Testis (tissue), 3 donors: ENCODE data around the gene C2CD4C. TPM values are rescaled to one million over a fixed set of nuclear protein-coding genes. Genes with fewer than 3 reads are reported as not detected.
"Not testable (repeated sequence)": the region's sequence is repeated elsewhere in the genome, so short reads cannot be mapped to it uniquely, and the experiment has no call there.

Experiments used
- DNase-seq: peaks from one replicate; pipeline ENCODE4 v3.0.0-alpha.2; 2019
- H3K27ac ChIP-seq, 2 donors: fragments of 200-600 bp; sonication (generic); one replicate each; pipeline ENCODE4 v1.5.1; 2019
- H3K27me3 ChIP-seq: fragments of 200-600 bp; sonication (generic); one replicate; pipeline ENCODE4 v1.5.1; 2019
- H3K36me3 ChIP-seq: fragments of 200-600 bp; sonication (generic); one replicate; pipeline ENCODE4 v1.5.1; 2017; ENCODE audit warnings: low read depth; ENCODE audit errors: missing control alignments
- H3K4me1 ChIP-seq: fragments of 200-600 bp; sonication (generic); one replicate; pipeline ENCODE4 v1.5.1; 2019
- H3K4me3 ChIP-seq, 2 donors: fragments of 200-600 bp; sonication (generic); one replicate each; pipeline ENCODE4 v1.5.1; 2017 to 2019
- H3K9me3 ChIP-seq: fragments of 200-600 bp; sonication (generic); one replicate; pipeline ENCODE4 v1.5.1; 2017
- POLR2A ChIP-seq: fragments of 450-650 bp; IDR thresholded peaks from one replicate; pipeline ENCODE4 v1.6.1; 2017; ENCODE audit warnings: antibody characterized with exemption, mild to moderate bottlenecking, moderate library complexity
- WGBS, 2 donors: methylation state at CpG; one replicate each; pipeline ENCODE4 v1.1.5; 2018; 5-methylcytosine and 5-hydroxymethylcytosine counted together
- intact Hi-C: fragments of 100-400 bp; cut with DNase I; formaldehyde crosslinking; loops from one replicate; pipeline ENCODE4 v1.15.1; 2023; ENCODE audit warnings: low total_unique reads
- polyA plus RNA-seq: library from polyadenylated mRNA; stranded (reverse); fragments of 350-450 nt; fragmentation: Illumina TruSeq; extraction: RNeasy Lipid Tissue Mini Kit (QIAGEN cat#74804); gene quantifications from one replicate; pipeline ENCODE4 v1.2.3, GENCODE V29; 2014; ENCODE audit warnings: low read depth, low replicate concordance; ENCODE audit not compliant: insufficient read depth
- small RNA-seq, 2 donors: library from RNA; depleted of rRNA; stranded (forward); fragments of <200 nt; gene quantifications; one replicate each; pipeline ENCODE3, GENCODE V24; 2016
- total RNA-seq, 2 donors: library from RNA; depleted of rRNA; stranded (reverse); fragments of >200 nt; gene quantifications; one replicate each; pipeline ENCODE4 v1.2.3, GENCODE V29; 2016
- TF ChIP-seq, protein P1 (sequence below), 3 experiments: fragments of 450-650 bp in 2 of 3; fragments of 200-600 bp in 1 of 3; sonication (generic) in 1 of 3; IDR thresholded peaks; one replicate each; pipeline ENCODE4 v1.5.1; 2016 to 2019; ENCODE audit warnings: antibody characterized with exemption in 3 of 3, mild to moderate bottlenecking in 2 of 3, moderate library complexity in 1 of 3

C2CD4C gene
- total and polyA plus RNA-seq, 3 donors from 2014 or later: 0.88 to 5.4 (median 5.3) TPM

DNA sequence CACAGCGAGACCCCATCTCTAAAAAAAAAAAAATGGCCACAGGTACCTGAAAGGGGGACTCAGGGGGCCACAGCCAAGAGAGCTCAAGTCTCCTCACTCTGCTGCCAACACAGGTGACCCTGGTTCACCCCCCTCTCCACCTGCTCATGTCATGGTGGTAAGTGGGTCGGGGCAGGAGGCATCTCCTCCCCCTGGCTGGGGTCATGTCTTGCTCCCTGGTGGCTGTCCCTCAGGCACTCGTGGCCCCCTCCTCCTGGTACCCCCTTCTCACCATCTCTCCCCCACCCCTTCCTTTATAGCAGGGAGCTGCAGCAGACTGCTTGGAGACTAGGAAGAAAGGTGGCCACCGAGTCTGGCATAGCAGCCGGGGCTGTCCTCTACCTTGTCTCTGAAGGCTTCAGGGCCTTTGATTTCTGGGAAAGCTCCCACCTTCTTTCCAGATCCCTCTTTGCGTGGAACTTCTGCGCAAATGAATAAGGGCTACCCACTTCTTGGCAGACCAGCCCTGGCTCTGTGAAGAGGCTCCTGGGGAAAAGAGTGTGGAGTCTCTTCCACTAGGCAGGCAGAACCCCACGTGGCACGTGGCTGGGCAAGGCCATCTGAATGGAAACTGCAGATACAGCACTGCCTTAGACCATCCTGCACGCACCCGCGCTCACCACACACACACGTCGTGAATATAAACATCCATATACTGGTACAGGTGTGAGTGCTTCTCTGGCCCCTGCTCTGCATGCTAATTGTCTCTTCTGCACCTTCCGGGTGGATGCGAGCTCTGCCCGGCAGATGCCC, 44.3 kb downstream of the C2CD4C start:
- H3K9me3 ChIP-seq: no peaks in the 10 kb centered on the region
- no peak for DNase-seq
- TF ChIP-seq, protein P1, sequence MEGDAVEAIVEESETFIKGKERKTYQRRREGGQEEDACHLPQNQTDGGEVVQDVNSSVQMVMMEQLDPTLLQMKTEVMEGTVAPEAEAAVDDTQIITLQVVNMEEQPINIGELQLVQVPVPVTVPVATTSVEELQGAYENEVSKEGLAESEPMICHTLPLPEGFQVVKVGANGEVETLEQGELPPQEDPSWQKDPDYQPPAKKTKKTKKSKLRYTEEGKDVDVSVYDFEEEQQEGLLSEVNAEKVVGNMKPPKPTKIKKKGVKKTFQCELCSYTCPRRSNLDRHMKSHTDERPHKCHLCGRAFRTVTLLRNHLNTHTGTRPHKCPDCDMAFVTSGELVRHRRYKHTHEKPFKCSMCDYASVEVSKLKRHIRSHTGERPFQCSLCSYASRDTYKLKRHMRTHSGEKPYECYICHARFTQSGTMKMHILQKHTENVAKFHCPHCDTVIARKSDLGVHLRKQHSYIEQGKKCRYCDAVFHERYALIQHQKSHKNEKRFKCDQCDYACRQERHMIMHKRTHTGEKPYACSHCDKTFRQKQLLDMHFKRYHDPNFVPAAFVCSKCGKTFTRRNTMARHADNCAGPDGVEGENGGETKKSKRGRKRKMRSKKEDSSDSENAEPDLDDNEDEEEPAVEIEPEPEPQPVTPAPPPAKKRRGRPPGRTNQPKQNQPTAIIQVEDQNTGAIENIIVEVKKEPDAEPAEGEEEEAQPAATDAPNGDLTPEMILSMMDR (IDR thresholded peaks at IDR 0.05): no peak
- TF ChIP-seq POLR2A: no peak
- H3K4me1 ChIP-seq: no peaks in the 10 kb centered on the region
- H3K27ac ChIP-seq: no peak overlapping the region
- 70 to 78% methylated on average over 17 of the region's 17 CpGs for WGBS, 2 donors
- intact Hi-C loops: no loop called here
- no peaks in the 10 kb centered on the region for H3K27me3 ChIP-seq
- no peaks in the 10 kb centered on the region for H3K36me3 ChIP-seq
- H3K4me3 ChIP-seq: no peak overlapping the region

DNA sequence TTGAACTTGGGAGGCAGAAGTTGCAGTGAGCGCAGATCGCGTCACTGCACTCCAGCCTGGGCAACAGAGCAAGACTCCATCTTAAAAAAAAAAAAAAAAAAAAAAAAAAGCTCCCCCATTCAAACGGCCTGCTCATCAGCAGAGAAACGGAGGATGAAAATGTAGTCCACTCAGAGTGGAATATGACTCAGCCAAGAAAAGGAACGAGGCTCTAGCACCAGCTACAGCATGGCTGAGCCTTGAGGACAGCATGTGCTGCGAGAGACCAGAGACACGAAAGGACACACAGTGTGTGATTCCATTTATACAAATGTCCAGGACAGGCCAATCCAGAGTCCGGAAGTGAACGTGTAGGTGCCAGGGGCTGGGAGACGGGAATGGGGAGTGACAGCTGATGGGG, 46.3 kb downstream of the C2CD4C start:
- Histone ChIP-seq H3K9me3 (no peaks in the 10 kb centered on the region), H3K4me3 (no peak overlapping the region), H3K36me3 (no peaks in the 10 kb centered on the region), H3K27me3 (no peaks in the 10 kb centered on the region), H3K27ac (no peak overlapping the region), H3K4me1 (no peaks in the 10 kb centered on the region)
- TF ChIP-seq, protein P1 (IDR thresholded peaks at IDR 0.05): no peak
- no peak for TF ChIP-seq POLR2A
- intact Hi-C loops: no loop called here
- no peak for DNase-seq
- WGBS, 2 donors: 87 to 89% methylated on average over 11 of the region's 11 CpGs

DNA sequence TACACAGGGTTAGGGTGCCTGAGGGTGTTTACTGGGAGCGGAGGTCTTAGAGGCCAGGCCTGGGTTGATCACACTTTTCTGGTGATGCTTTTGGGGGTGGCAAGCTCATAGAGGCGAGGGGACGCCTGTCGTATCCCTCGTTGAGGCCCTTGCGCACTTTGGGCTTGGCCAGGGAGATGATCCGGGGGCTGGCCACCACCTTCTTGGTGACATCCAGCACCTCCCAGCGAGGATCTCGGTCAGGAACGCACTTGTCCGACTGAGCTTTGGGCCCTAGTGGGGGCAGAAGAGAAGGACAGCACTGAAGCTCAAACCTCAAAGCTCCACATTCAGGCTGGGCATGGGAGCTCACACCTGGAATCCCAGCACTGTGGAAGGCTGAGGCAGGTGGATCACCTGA, 46.8 kb downstream of the C2CD4C start:
- H3K27me3 ChIP-seq: no peaks in the 10 kb centered on the region
- no peak for DNase-seq
- no peak overlapping the region for H3K27ac ChIP-seq
- H3K9me3 ChIP-seq: no peaks in the 10 kb centered on the region
- intact Hi-C loops: no loop called here
- H3K4me1 ChIP-seq: no peaks in the 10 kb centered on the region
- no peak overlapping the region for H3K4me3 ChIP-seq
- no peaks in the 10 kb centered on the region for H3K36me3 ChIP-seq
- TF ChIP-seq POLR2A: no peak
- TF ChIP-seq, protein P1 (IDR thresholded peaks at IDR 0.05): no peak
- 80 to 87% methylated on average over 4 to 11 of the region's 11 CpGs for WGBS, 2 donors

DNA sequence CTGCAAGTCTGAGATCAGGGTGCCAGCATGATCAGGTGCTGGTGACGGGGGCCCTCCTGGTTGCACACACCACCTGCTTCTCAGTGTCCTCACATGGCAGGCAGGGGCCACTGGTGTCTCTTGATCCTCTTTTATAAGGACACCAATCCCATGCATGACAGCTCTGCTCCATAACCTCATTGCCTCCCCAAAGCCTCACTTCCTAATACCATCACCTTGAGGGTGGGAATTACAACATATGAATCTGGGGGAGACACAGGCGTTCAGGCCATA, 49.4 kb downstream of the C2CD4C start:
- Histone ChIP-seq H3K27me3 (no peaks in the 10 kb centered on the region), H3K4me3 (no peak overlapping the region), H3K4me1 (no peaks in the 10 kb centered on the region), H3K36me3 (no peaks in the 10 kb centered on the region), H3K27ac (no peak overlapping the region), H3K9me3 (no peaks in the 10 kb centered on the region)
- DNase-seq: no peak
- WGBS, 2 donors: 82 to 100% methylated on average over 2 of the region's 2 CpGs
- no peak for TF ChIP-seq POLR2A
- TF ChIP-seq, protein P1 (IDR thresholded peaks at IDR 0.05): no peak
- intact Hi-C loops: no loop called here

DNA sequence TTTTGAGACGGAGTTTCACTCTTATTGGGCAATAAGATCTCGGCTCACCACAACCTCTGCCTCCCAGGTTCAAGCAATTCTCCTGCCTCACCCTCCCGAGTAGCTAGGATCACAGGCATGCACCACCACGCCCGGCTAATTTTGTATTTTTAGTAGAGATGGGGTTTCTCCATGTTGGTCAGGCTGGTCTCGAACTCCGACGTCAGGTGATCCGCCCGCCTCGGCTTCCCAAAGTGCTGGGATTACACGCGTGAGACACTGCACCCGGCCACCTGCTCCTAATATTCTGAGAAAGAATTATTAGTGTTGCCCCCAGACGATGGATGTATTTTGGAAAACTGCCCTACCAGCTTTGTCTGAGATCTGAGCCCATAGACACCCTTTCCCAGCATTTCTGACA, 53.4 kb downstream of the C2CD4C start:
- H3K36me3 ChIP-seq, H3K27me3 ChIP-seq, H3K4me3 ChIP-seq, H3K27ac ChIP-seq, H3K9me3 ChIP-seq, DNase-seq, H3K4me1 ChIP-seq, intact Hi-C loops: not testable (repeated sequence)
- 90 to 94% methylated on average over 15 of the region's 15 CpGs for WGBS, 2 donors

Small RNAs within 50 kb of the gene (small RNA-seq; reads per million reads assigned to genes)
- 0 reads per million in 2 donors for gene RNA5SP462

Other genes starting within 250 kb of the C2CD4C start
- gene PLPP2, start 117.7 kb downstream of the C2CD4C start, total RNA-seq: 10 to 100 TPM; 18.1 to 21.4 TPM
- gene PLPP2, start 117.7 kb downstream of the C2CD4C start, polyA plus RNA-seq: 12.0 TPM
- 10 to 100 TPM; 47.6 to 54.6 TPM for gene MIER2, start 64.4 kb downstream of the C2CD4C start, total RNA-seq
- gene MIER2, start 64.4 kb downstream of the C2CD4C start, polyA plus RNA-seq: 64.0 TPM
- 10 to 100 TPM; 57.8 to 67.3 TPM for gene SHC2, start 51.9 kb upstream of the C2CD4C start, total RNA-seq
- gene SHC2, start 51.9 kb upstream of the C2CD4C start, polyA plus RNA-seq: 26.7 TPM
- gene MADCAM1, start 87.3 kb upstream of the C2CD4C start, total RNA-seq: 1 to 10 TPM; 2.2 to 2.3 TPM
- gene MADCAM1, start 87.3 kb upstream of the C2CD4C start, polyA plus RNA-seq: 1.6 TPM
- gene TPGS1, start 98.3 kb upstream of the C2CD4C start, total RNA-seq: 100 to 1,000 TPM in 1 of 2 donors, 10 to 100 TPM in 1; 98.5 to 104 TPM
- gene TPGS1, start 98.3 kb upstream of the C2CD4C start, polyA plus RNA-seq: 5.4 TPM
- gene CDC34, start 122.6 kb upstream of the C2CD4C start, total RNA-seq: 100 to 1,000 TPM; 205 to 249 TPM
- gene CDC34, start 122.6 kb upstream of the C2CD4C start, polyA plus RNA-seq: 149 TPM
- 1 to 10 TPM in 1 of 2 donors, under 1 TPM in 1; 0.31 to 1.4 TPM for gene GZMM, start 134.9 kb upstream of the C2CD4C start, total RNA-seq
- gene GZMM, start 134.9 kb upstream of the C2CD4C start, polyA plus RNA-seq: 2.2 TPM
- gene BSG, start 163.4 kb upstream of the C2CD4C start, total RNA-seq: 1,000 to 10,000 TPM; 1,391 to 1,458 TPM
- 870 TPM for gene BSG, start 163.4 kb upstream of the C2CD4C start, polyA plus RNA-seq
- gene HCN2, start 180.7 kb upstream of the C2CD4C start, total RNA-seq: 10 to 100 TPM in 1 of 2 donors, 1 to 10 TPM in 1; 6.6 to 12.4 TPM
- 5.5 TPM for gene HCN2, start 180.7 kb upstream of the C2CD4C start, polyA plus RNA-seq
- 100 to 1,000 TPM; 116 to 137 TPM for gene POLRMT, start 224.4 kb upstream of the C2CD4C start, total RNA-seq
- 178 TPM for gene POLRMT, start 224.4 kb upstream of the C2CD4C start, polyA plus RNA-seq
- gene FGF22, start 230.7 kb upstream of the C2CD4C start, total RNA-seq: 1 to 10 TPM; 1.8 to 3.1 TPM
- 2.6 TPM for gene FGF22, start 230.7 kb upstream of the C2CD4C start, polyA plus RNA-seq